LNCaP clone FGC (cell line): ENCODE measurements around the gene CAPN9.

Experiments used
- DNase-seq: peaks from one replicate; pipeline ENCODE4 v3.0.0-alpha.2; 2011; ENCODE audit warnings: low read depth
- H3K4me3 ChIP-seq: 2 replicates; pipeline ENCODE4 v1.5.1; 2011; ENCODE audit warnings: mild to moderate bottlenecking, low read depth, low read length, control low read depth
- CTCF ChIP-seq: IDR thresholded peaks from 2 replicates; pipeline ENCODE4 v1.5.1; 2012; ENCODE audit warnings: mild to moderate bottlenecking; ENCODE audit not compliant: control insufficient read depth, insufficient read depth; ENCODE audit errors: extremely low read depth

CAPN9 gene

GRCh38 chr1:230701895-230702768, 45.1 kb upstream of the CAPN9 start:
- TF ChIP-seq CTCF: no peak
- H3K4me3 ChIP-seq: no peak overlapping the region
- no peak for DNase-seq

DNA sequence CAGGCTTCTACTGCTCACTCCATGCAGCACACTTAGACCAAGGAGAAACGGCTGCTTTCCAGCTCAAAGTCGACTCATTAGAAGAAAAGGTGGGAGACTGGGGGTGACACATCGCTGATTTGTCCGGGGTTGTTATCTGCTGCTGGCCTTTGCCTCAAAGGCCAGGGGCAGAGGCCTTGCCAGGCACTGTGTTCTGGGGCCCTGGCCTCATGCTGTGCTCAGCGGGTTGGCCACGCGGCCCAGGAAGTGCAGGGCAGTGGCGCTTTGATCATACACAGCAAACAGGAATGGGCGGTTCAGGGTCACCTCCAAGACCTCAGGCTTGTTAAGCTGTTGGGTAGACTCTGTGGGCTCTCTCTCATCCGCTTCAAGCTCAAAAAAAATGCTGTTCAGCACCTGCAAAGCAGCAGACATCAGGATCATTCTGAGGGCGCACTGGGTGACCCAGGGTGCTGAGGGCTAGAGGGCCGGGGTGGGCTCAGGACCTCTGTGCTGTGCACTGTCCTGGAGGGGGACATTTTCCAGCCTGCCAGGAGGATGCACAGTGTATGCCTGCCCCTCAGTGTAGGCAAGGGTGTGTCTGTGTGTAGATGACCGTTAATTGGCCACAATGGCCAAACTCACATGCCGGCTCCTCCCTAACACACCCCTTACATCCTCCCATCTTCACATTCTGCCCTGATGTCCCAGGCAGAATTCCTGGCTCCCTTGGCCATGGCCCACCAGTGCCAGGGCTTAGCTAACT, 44.1 kb upstream of the CAPN9 start:
- no peak overlapping the region for H3K4me3 ChIP-seq
- TF ChIP-seq CTCF: no peak
- no peak for DNase-seq

GRCh38 chr1:230703679-230704385, 43.4 kb upstream of the CAPN9 start:
- no peak overlapping the region for H3K4me3 ChIP-seq
- no peak for TF ChIP-seq CTCF
- no peak for DNase-seq

DNA sequence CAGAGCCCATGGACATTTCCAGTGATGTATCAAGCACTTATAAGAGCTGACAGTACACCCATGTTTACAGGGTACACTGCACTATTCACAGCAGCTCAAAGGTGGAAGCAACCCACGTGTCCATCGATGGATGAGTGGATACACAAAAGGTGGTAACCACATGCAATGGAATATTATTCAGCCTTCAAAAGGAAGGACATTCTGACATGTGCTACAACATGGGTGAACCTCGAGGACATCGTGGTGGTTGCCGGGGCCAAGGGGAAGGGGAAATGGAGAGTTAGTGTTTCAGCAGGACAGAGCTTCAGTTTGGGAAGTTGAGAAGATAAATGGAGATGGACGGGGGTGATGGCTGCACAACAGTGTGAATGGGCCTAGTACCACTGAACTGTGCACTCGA, 42.4 kb upstream of the CAPN9 start:
- no peak for TF ChIP-seq CTCF

GRCh38 chr1:230705289-230706019, 41.7 kb upstream of the CAPN9 start:
- no peak for DNase-seq
- no peak for TF ChIP-seq CTCF

More for the DNA sequence above, 42.4 kb upstream of the CAPN9 start:
- no peak overlapping the region for H3K4me3 ChIP-seq
- DNase-seq: no peak

GRCh38 chr1:230706020-230706699, 41.0 kb upstream of the CAPN9 start:
- TF ChIP-seq CTCF: no peak
- H3K4me3 ChIP-seq: no peak overlapping the region
- no peak for DNase-seq

More at GRCh38 chr1:230705289-230706019, 41.7 kb upstream of the CAPN9 start:
- no peak overlapping the region for H3K4me3 ChIP-seq
